Caco-2 (cell line): ENCODE data around the gene YKT6. TPM values are rescaled to one million over a fixed set of nuclear protein-coding genes. Genes with fewer than 3 reads are reported as not detected.

Experiments
- BruUV-seq: library from RNA; stranded (reverse); fragments of 400-500 nt; replicated peaks from 2 replicates; lab custom pipeline; 2021; lab: Mats Ljungman, UMichigan
- CTCF ChIA-PET: fragments of 300-600 bp; sonication (Branson Sonifier 250); formaldehyde crosslinking; loops from one replicate; lab custom pipeline; 2022; ENCODE audit warnings: antibody characterized with exemption; lab: Charles Lee
- POLR2A ChIA-PET: fragments of 300-600 bp; sonication (Branson Sonifier 250); formaldehyde crosslinking; loops from one replicate; lab custom pipeline; 2022; ENCODE audit warnings: antibody characterized with exemption; lab: Charles Lee
- DNase-seq, 2 experiments: peaks; one replicate each; pipeline versions ENCODE4 v3.0.0 to v3.0.0-alpha.2; 2020 to 2022
- H3K27me3 ChIP-seq: replicated peaks from 2 replicates; pipeline ENCODE4 v1.6.0; 2011; ENCODE audit warnings: low read length; ENCODE audit not compliant: control insufficient read depth, insufficient read depth
- H3K36me3 ChIP-seq: 2 replicates; pipeline ENCODE4 v1.5.1; 2011; ENCODE audit warnings: low read length; ENCODE audit not compliant: control insufficient read depth, insufficient read depth
- H3K4me1 ChIP-seq: fragments of 250-450 bp; sonication (Bioruptor Pico); 2 replicates; pipeline ENCODE4 v1.5.1; 2020; ENCODE audit warnings: mild to moderate bottlenecking
- H3K4me3 ChIP-seq: 2 replicates; pipeline ENCODE4 v1.5.1; 2011; ENCODE audit warnings: low read depth, mild to moderate bottlenecking, control low read depth, low read length
- H3K9me3 ChIP-seq: fragments of 250-450 bp; sonication (Bioruptor Pico); 2 replicates; pipeline ENCODE4 v1.5.1; 2020; ENCODE audit warnings: mild to moderate bottlenecking, moderate library complexity
- H3K27ac Mint-ChIP-seq: one replicate; pipeline ENCODE4 v1.8.0; 2022; ENCODE audit warnings: mixed read lengths; ENCODE audit not compliant: unreplicated experiment
- H3K27me3 Mint-ChIP-seq: one replicate; pipeline ENCODE4 v1.8.0; 2022; ENCODE audit warnings: mixed read lengths; ENCODE audit not compliant: insufficient read depth, unreplicated experiment
- H3K36me3 Mint-ChIP-seq: one replicate; pipeline ENCODE4 v1.8.0; 2022; ENCODE audit warnings: mild to moderate bottlenecking, mixed read lengths; ENCODE audit not compliant: insufficient read depth, unreplicated experiment
- H3K4me1 Mint-ChIP-seq: one replicate; pipeline ENCODE4 v1.8.0; 2022; ENCODE audit warnings: low read depth, mixed read lengths; ENCODE audit not compliant: unreplicated experiment
- H3K4me3 Mint-ChIP-seq: one replicate; pipeline ENCODE4 v1.8.0; 2022; ENCODE audit warnings: mild to moderate bottlenecking, moderate library complexity, mixed read lengths; ENCODE audit not compliant: unreplicated experiment
- H3K9me3 Mint-ChIP-seq: one replicate; pipeline ENCODE4 v1.8.0; 2022; ENCODE audit warnings: mixed read lengths; ENCODE audit not compliant: unreplicated experiment
- CTCF ChIP-seq, 2 experiments: fragments of 200-600 bp in 1 of 2; IDR thresholded peaks; 1 replicate in 1 of 2; 2 replicates in 1 of 2; pipeline versions ENCODE4 v1.5.1 to v1.8.0; 2011 to 2022; ENCODE audit warnings: antibody characterized with exemption in 1 of 2, control low read depth in 1 of 2, inconsistent platforms in 1 of 2, low read depth in 1 of 2, low read length in 1 of 2, mild to moderate bottlenecking in 1 of 2, moderate library complexity in 1 of 2; ENCODE audit not compliant: insufficient read depth in 1 of 2, severe bottlenecking in 1 of 2, unreplicated experiment in 1 of 2
- intact Hi-C: fragments of 100-400 bp; cut with micrococcal nuclease; formaldehyde crosslinking; loops from one replicate; pipeline ENCODE4 v1.10.0; 2022; ENCODE audit not compliant: unreplicated experiment
- total RNA-seq: library from RNA; stranded (reverse); gene quantifications from 2 replicates; pipeline ENCODE4 v1.2.3, GENCODE V29; 2022

The YKT6 gene
- total RNA-seq, 1 experiment from 2014 or later = 123 TPM

GRCh38 chr7:44184206-44184872 is 16.4 kb upstream of the YKT6 start:
- Mint-ChIP-seq H3K27ac (no peak overlapping the region), H3K9me3 (no peaks in the 10 kb centered on the region), H3K27me3 (peaks cover 4% of the 10 kb centered on the region), H3K4me1 (no peaks in the 10 kb centered on the region), H3K36me3 (no peaks in the 10 kb centered on the region), H3K4me3 (no peak overlapping the region)
- intact Hi-C loops = no loop called here
- POLR2A ChIA-PET = no interaction called here
- no peak for DNase-seq
- CTCF ChIA-PET = no interaction called here
- TF ChIP-seq CTCF (IDR thresholded peaks at IDR 0.05; ENCODE audit: insufficient read depth in 1 of 2, low read depth in 1 of 2, low read length in 1 of 2, severe bottlenecking in 1 of 2, unreplicated experiment in 1 of 2) = no peak
- H3K36me3 ChIP-seq = no peaks in the 10 kb centered on the region
- H3K9me3 ChIP-seq = peaks cover 5% of the 10 kb centered on the region; the same call in 1 of the 2 replicates
- no peaks in the 10 kb centered on the region; the same call in 1 of the 2 replicates for H3K27me3 ChIP-seq
- H3K4me1 ChIP-seq = peaks cover 9% of the 10 kb centered on the region; the same call in 1 of the 2 replicates
- BruUV-seq = no TSS peak
- no peak overlapping the region for H3K4me3 ChIP-seq

- no peaks in the 10 kb centered on the region for H3K36me3 ChIP-seq
- no peak for TF ChIP-seq CTCF (IDR thresholded peaks at IDR 0.05; ENCODE audit: insufficient read depth in 1 of 2, low read depth in 1 of 2, low read length in 1 of 2, severe bottlenecking in 1 of 2, unreplicated experiment in 1 of 2)
- no TSS peak for BruUV-seq
- ChIA-PET CTCF (no interaction called here), POLR2A (no interaction called here)
- Mint-ChIP-seq H3K27ac (no peak overlapping the region), H3K9me3 (no peaks in the 10 kb centered on the region), H3K27me3 (peaks cover 3% of the 10 kb centered on the region), H3K4me1 (no peaks in the 10 kb centered on the region), H3K36me3 (no peaks in the 10 kb centered on the region), H3K4me3 (no peak overlapping the region)
- H3K27me3 ChIP-seq = no peaks in the 10 kb centered on the region; the same call in 1 of the 2 replicates
- H3K4me1 ChIP-seq = peaks cover 9% of the 10 kb centered on the region; the same call in 1 of the 2 replicates
- H3K9me3 ChIP-seq = peaks cover 5% of the 10 kb centered on the region; the same call in 1 of the 2 replicates
- no peak overlapping the region for H3K4me3 ChIP-seq
- DNase-seq = no peak
- intact Hi-C loops = no loop called here
Measured at GRCh38 chr7:44184873-44185446, 15.8 kb upstream of the YKT6 start.

GRCh38 chr7:44185729-44186128 is 15.0 kb upstream of the YKT6 start:
- H3K27me3 ChIP-seq = no peaks in the 10 kb centered on the region; the same call in 1 of the 2 replicates
- 0 out of 2 replicates have a peak, but pooled peaks cover 2% of the 10 kb centered on the region for H3K4me1 ChIP-seq
- no peaks in the 10 kb centered on the region for H3K9me3 Mint-ChIP-seq
- no peak overlapping the region for H3K4me3 Mint-ChIP-seq
- no peaks in the 10 kb centered on the region for H3K36me3 ChIP-seq
- ChIA-PET POLR2A (no interaction called here), CTCF (no interaction called here)
- no peaks in the 10 kb centered on the region for H3K4me1 Mint-ChIP-seq
- H3K27me3 Mint-ChIP-seq = peaks cover 5% of the 10 kb centered on the region
- no peak for DNase-seq
- no peak for TF ChIP-seq CTCF (IDR thresholded peaks at IDR 0.05; ENCODE audit: insufficient read depth in 1 of 2, low read depth in 1 of 2, low read length in 1 of 2, severe bottlenecking in 1 of 2, unreplicated experiment in 1 of 2)
- H3K27ac Mint-ChIP-seq = no peak overlapping the region
- BruUV-seq = no TSS peak
- no peak overlapping the region for H3K4me3 ChIP-seq
- intact Hi-C loops = no loop called here
- peaks cover 5% of the 10 kb centered on the region; the same call in 1 of the 2 replicates for H3K9me3 ChIP-seq
- H3K36me3 Mint-ChIP-seq = no peaks in the 10 kb centered on the region
